Stimulated activated memory B cell treated with anti-CD40 and anti-IgM and Interleukin-4, amounts not matched to agents 10 μg/mL and 1 μg/mL and 100 μg/mL, for 72 hours (primary cell): ENCODE data around the gene POC5.
A peak's percentile ranks its signal among the peaks of the same experiment; 100 is the strongest.
"Not testable (repeated sequence)": the region's sequence is repeated elsewhere in the genome, so short reads cannot be mapped to it uniquely, and the experiment has no call there.

Source experiments
- ATAC-seq: fragments of 150-1000 bp; cut with Tn5 transposase; 2 replicates; pipeline ENCODE4 v1.10.0; 2021
- H3K27ac Mint-ChIP-seq: one replicate; pipeline ENCODE4 v1.8.0; 2022; ENCODE audit warnings: mild to moderate bottlenecking, mixed read lengths
- H3K27me3 Mint-ChIP-seq: one replicate; pipeline ENCODE4 v1.8.0; 2022; ENCODE audit warnings: mixed read lengths
- H3K36me3 Mint-ChIP-seq: one replicate; pipeline ENCODE4 v1.8.0; 2022; ENCODE audit warnings: mixed read lengths
- H3K4me1 Mint-ChIP-seq: one replicate; pipeline ENCODE4 v1.8.0; 2022; ENCODE audit warnings: mixed read lengths
- H3K4me3 Mint-ChIP-seq: one replicate; pipeline ENCODE4 v1.8.0; 2022; ENCODE audit warnings: mild to moderate bottlenecking, moderate library complexity, mixed read lengths
- H3K9me3 Mint-ChIP-seq: one replicate; pipeline ENCODE4 v1.8.0; 2022; ENCODE audit warnings: mixed read lengths

The POC5 gene

GRCh38 chr5:75720882-75721281 is 3.6 kb upstream of the POC5 start:
- H3K36me3 Mint-ChIP-seq = no peaks in the 10 kb centered on the region
- no peak for ATAC-seq
- no peaks in the 10 kb centered on the region for H3K9me3 Mint-ChIP-seq
- H3K4me1 Mint-ChIP-seq = peaks cover 8% of the 10 kb centered on the region
- H3K27ac Mint-ChIP-seq = no peak overlapping the region
- no peak overlapping the region for H3K4me3 Mint-ChIP-seq
- no peaks in the 10 kb centered on the region for H3K27me3 Mint-ChIP-seq

DNA sequence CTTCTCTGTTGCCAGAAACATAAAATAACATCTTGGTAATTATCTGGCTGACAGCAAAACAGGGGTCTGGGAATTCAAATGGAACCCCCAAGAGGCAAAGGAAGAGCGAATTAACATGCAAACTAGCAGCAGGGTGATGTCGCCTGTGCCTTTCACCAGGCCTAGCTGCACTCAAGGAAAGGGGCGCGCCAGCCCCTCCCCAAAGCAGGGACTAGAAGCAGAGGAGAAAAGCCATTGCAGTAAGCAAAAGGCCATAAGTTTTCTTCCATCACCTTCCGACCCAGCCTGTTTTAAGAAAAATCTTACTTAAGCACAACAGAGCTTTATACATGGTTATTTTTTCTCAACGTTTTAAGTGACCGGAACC is 539 bp downstream of the POC5 start:
- Mint-ChIP-seq H3K4me1 (peaks cover 34% of the 10 kb centered on the region), H3K27me3 (no peaks in the 10 kb centered on the region), H3K27ac (peak overlapping the region; percentile 97), H3K9me3 (no peaks in the 10 kb centered on the region), H3K4me3 (peak overlapping the region; percentile 100), H3K36me3 (peaks cover 19% of the 10 kb centered on the region)
- ATAC-seq = peak; percentile 6

GRCh38 chr5:75712091-75712490 is 5.1 kb downstream of the POC5 start:
- H3K27me3 Mint-ChIP-seq = no peaks in the 10 kb centered on the region
- no peak overlapping the region for H3K4me3 Mint-ChIP-seq
- peaks cover 47% of the 10 kb centered on the region for H3K4me1 Mint-ChIP-seq
- ATAC-seq = no peak
- no peak overlapping the region for H3K27ac Mint-ChIP-seq
- no peaks in the 10 kb centered on the region for H3K9me3 Mint-ChIP-seq
- H3K36me3 Mint-ChIP-seq = peaks cover 30% of the 10 kb centered on the region

DNA sequence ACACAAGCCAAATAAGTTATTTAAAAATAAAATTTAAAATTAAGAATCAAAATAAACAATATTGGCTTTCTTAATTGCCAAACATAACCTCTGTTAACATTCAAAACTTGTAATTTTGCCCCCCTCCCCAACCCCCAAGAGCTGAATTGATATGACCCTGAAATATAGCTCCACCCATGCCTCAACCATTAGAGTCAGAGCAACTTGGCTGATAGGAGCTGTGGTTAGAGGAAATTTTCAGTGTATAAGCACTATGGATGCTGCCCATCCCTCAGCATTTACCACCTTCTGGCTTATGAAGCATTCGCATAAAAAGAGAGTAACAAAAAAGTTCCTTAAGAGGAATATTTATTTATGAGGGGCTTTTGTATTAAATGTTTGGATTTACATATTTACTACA is 6.1 kb downstream of the POC5 start:
- Mint-ChIP-seq H3K27me3 (no peaks in the 10 kb centered on the region), H3K4me1 (peaks cover 41% of the 10 kb centered on the region), H3K36me3 (peaks cover 30% of the 10 kb centered on the region), H3K27ac (no peak overlapping the region), H3K9me3 (no peaks in the 10 kb centered on the region), H3K4me3 (no peak overlapping the region)
- no peak for ATAC-seq

GRCh38 chr5:75710637-75711036 is 6.6 kb downstream of the POC5 start:
- H3K4me1 Mint-ChIP-seq = peaks cover 36% of the 10 kb centered on the region
- peaks cover 30% of the 10 kb centered on the region for H3K36me3 Mint-ChIP-seq
- ATAC-seq = no peak
- H3K27ac Mint-ChIP-seq = no peak overlapping the region
- no peaks in the 10 kb centered on the region for H3K9me3 Mint-ChIP-seq
- no peak overlapping the region for H3K4me3 Mint-ChIP-seq
- H3K27me3 Mint-ChIP-seq = no peaks in the 10 kb centered on the region

DNA sequence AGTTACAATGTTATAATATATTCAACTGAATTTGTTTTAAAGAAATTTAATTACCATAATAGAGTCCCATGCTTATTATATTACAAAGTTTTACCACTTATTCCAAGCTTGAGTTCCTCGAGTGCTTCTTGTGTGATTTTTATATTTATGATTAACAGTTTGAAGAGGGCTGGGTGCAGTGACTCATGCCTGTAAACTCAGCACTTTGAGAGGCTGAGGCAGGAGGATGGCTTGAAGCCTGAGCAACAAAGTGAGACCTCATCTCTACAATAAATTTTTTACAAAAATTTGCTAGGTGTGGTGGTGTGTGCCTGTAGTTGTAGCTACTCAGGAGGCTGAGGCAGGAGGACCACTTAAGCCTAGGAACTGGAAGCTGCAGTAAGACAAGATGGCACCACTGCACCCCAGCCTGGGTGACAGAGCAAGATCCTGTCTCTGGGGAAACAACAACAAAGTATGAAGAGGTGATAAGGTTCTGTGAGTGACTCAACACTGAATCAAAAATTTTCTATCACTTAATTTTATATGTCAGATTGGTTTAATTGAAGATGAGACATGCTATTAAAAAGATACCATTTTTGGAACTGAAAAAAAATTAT is 9.2 kb downstream of the POC5 start:
- Mint-ChIP-seq H3K27me3 (no peaks in the 10 kb centered on the region), H3K4me3 (no peak overlapping the region), H3K27ac (no peak overlapping the region), H3K36me3 (peaks cover 15% of the 10 kb centered on the region), H3K9me3 (no peaks in the 10 kb centered on the region), H3K4me1 (peaks cover 15% of the 10 kb centered on the region)
- ATAC-seq = no peak

GRCh38 chr5:75706775-75707174 is 10.5 kb downstream of the POC5 start:
- H3K4me1 Mint-ChIP-seq = peaks cover 14% of the 10 kb centered on the region
- no peak overlapping the region for H3K4me3 Mint-ChIP-seq
- H3K27ac Mint-ChIP-seq = no peak overlapping the region
- no peaks in the 10 kb centered on the region for H3K9me3 Mint-ChIP-seq
- H3K27me3 Mint-ChIP-seq = no peaks in the 10 kb centered on the region
- ATAC-seq = no peak
- peaks cover 27% of the 10 kb centered on the region for H3K36me3 Mint-ChIP-seq

DNA sequence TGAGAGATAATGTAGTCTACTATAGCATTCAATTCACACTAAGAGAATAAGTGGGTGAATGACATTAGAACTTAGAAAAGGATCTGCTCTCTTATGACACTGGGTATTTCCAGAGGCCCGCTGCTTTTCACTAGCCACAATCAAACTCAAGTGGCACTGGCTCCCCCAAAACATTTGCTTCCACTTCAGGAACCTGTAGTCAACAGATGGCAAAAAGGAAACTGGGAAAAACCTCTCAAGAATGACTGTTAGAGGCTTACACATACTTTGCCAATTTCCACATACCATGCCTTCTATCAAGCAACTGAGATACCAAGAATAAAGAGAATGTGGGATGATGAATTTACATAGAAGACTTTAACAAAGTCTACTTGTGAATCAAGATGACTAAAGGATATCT is 11.2 kb downstream of the POC5 start:
- no peak overlapping the region for H3K4me3 Mint-ChIP-seq
- H3K27ac Mint-ChIP-seq = no peak overlapping the region
- H3K4me1 Mint-ChIP-seq = peaks cover 11% of the 10 kb centered on the region
- H3K36me3 Mint-ChIP-seq = peaks cover 29% of the 10 kb centered on the region
- H3K9me3 Mint-ChIP-seq = no peaks in the 10 kb centered on the region
- no peaks in the 10 kb centered on the region for H3K27me3 Mint-ChIP-seq
- ATAC-seq = no peak

DNA sequence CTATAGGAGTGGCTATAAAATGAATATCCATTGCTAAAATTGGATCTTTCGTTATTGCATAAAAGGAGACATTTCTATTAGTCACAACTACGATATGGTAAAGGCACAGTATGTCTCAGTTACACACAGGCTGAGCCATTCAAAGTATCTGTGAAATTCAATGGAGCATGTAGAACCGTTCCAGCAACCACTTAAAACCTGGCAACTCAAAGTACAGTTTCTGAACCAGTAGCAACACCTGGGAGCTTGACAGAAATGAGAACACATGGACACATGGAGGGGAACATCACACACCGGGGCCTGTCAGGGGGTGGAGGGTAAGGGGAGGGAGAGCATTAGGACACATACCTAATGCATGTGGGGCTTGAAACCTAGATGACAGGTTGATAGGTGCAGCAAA is 15.4 kb downstream of the POC5 start:
- H3K4me1 Mint-ChIP-seq = peaks cover 5% of the 10 kb centered on the region
- H3K27me3 Mint-ChIP-seq = no peaks in the 10 kb centered on the region
- H3K4me3 Mint-ChIP-seq = no peak overlapping the region
- peaks cover 33% of the 10 kb centered on the region for H3K36me3 Mint-ChIP-seq
- no peak for ATAC-seq
- H3K9me3 Mint-ChIP-seq = no peaks in the 10 kb centered on the region
- no peak overlapping the region for H3K27ac Mint-ChIP-seq

GRCh38 chr5:75695472-75696351 is 21.5 kb downstream of the POC5 start:
- H3K4me1 Mint-ChIP-seq, H3K9me3 Mint-ChIP-seq, H3K27ac Mint-ChIP-seq, H3K27me3 Mint-ChIP-seq, ATAC-seq, H3K4me3 Mint-ChIP-seq: not testable (repeated sequence)
- H3K36me3 Mint-ChIP-seq = peaks cover 44% of the 10 kb centered on the region

GRCh38 chr5:75694781-75695180 is 22.5 kb downstream of the POC5 start:
- Mint-ChIP-seq H3K36me3 (peaks cover 47% of the 10 kb centered on the region), H3K4me1 (peaks cover 5% of the 10 kb centered on the region), H3K27me3 (no peaks in the 10 kb centered on the region), H3K9me3 (no peaks in the 10 kb centered on the region), H3K27ac (no peak overlapping the region), H3K4me3 (no peak overlapping the region)
- no peak for ATAC-seq

- Mint-ChIP-seq H3K36me3 (peaks cover 27% of the 10 kb centered on the region), H3K4me3 (no peak overlapping the region), H3K27me3 (no peaks in the 10 kb centered on the region), H3K27ac (no peak overlapping the region), H3K4me1 (no peaks in the 10 kb centered on the region), H3K9me3 (no peaks in the 10 kb centered on the region)
- no peak for ATAC-seq
Measured at GRCh38 chr5:75690669-75691068, 26.6 kb downstream of the POC5 start.

GRCh38 chr5:75686480-75686879 is 30.8 kb downstream of the POC5 start:
- no peaks in the 10 kb centered on the region for H3K27me3 Mint-ChIP-seq
- no peaks in the 10 kb centered on the region for H3K9me3 Mint-ChIP-seq
- no peaks in the 10 kb centered on the region for H3K4me1 Mint-ChIP-seq
- ATAC-seq = no peak
- no peak overlapping the region for H3K27ac Mint-ChIP-seq
- H3K36me3 Mint-ChIP-seq = peaks cover 11% of the 10 kb centered on the region
- no peak overlapping the region for H3K4me3 Mint-ChIP-seq

GRCh38 chr5:75685141-75685540 is 32.1 kb downstream of the POC5 start:
- no peaks in the 10 kb centered on the region for H3K4me1 Mint-ChIP-seq
- H3K4me3 Mint-ChIP-seq = no peak overlapping the region
- peaks cover 6% of the 10 kb centered on the region for H3K36me3 Mint-ChIP-seq
- no peak overlapping the region for H3K27ac Mint-ChIP-seq
- no peaks in the 10 kb centered on the region for H3K27me3 Mint-ChIP-seq
- H3K9me3 Mint-ChIP-seq = no peaks in the 10 kb centered on the region
- ATAC-seq = no peak

DNA sequence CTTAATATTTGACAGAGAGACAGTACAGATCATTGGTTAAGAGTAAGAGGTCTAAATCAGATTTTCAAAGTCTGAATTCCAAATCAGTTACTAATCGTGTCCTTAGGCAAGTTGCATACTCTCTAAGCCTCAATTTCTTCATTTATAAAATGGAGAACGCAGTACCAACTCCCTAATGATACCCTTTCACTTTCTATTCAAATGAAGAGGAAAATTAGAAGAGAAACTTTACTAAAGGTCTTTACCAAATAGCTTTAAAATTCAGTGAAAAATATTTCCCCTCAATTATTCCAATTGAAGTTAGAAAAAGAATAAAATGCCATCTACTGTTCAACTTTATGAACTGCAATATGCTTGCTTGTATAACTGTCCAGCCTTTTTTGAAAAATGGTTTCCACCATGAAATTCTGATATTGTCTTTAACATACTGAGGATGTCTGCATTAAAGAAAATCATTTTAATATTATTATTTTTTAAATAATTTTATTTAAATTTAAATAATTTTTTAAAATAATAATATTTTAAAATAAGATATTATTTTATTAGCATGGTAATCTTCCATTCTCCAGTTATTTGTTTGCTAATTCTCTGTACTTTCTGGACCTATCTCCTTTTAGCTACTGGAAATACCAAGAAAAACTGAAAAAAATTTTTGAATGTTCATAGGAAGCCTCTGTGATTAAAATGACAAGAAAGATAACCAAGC is 36.0 kb downstream of the POC5 start:
- Mint-ChIP-seq H3K4me3 (no peak overlapping the region), H3K27me3 (no peaks in the 10 kb centered on the region), H3K36me3 (peaks cover 20% of the 10 kb centered on the region), H3K4me1 (no peaks in the 10 kb centered on the region), H3K27ac (no peak overlapping the region), H3K9me3 (no peaks in the 10 kb centered on the region)
- peak; percentile 60 for ATAC-seq

DNA sequence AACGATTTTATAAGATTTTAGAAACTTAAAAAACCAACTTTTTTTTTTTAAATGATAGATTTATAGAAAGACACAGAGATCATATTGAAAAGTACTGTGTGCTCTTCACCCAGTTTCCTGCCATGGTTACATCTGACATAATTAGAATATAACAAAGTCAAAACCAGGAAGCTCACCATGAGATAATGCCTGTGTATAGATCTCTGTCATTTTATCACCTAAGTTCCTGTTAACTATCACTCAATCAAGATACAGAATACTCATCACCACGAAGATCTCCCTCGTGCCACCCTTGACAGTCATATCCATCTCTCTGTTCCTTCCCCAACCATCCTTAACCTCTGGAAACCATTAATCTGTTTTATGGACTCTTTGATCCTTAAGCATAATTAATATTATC is 39.1 kb downstream of the POC5 start:
- Mint-ChIP-seq H3K27ac (no peak overlapping the region), H3K4me3 (no peak overlapping the region), H3K36me3 (peaks cover 16% of the 10 kb centered on the region), H3K9me3 (no peaks in the 10 kb centered on the region), H3K4me1 (no peaks in the 10 kb centered on the region), H3K27me3 (no peaks in the 10 kb centered on the region)
- ATAC-seq = no peak
